IPS-20b (cell line): ENCODE results near the gene LIM2.

Experiments used
- H3K27ac ChIP-seq: one replicate; pipeline ENCODE4 v1.5.1; 2013; ENCODE audit warnings: low read length
- H3K27me3 ChIP-seq: 2 replicates; pipeline ENCODE4 v1.6.1; 2013; ENCODE audit warnings: mild to moderate bottlenecking, low read length, inconsistent platforms; ENCODE audit not compliant: insufficient read depth
- H3K36me3 ChIP-seq: 2 replicates; pipeline ENCODE4 v1.6.1; 2013; ENCODE audit warnings: low read depth, mild to moderate bottlenecking, inconsistent platforms, low read length, moderate library complexity; ENCODE audit not compliant: insufficient read depth
- H3K4me1 ChIP-seq: 2 replicates; pipeline ENCODE4 v1.6.1; 2013; ENCODE audit warnings: mild to moderate bottlenecking, control low read depth, inconsistent platforms, low read length, moderate library complexity; ENCODE audit not compliant: insufficient read depth
- H3K4me3 ChIP-seq: 2 replicates; pipeline ENCODE4 v1.5.1; 2013; ENCODE audit warnings: mild to moderate bottlenecking, low read length, inconsistent platforms
- H3K9ac ChIP-seq: 2 replicates; pipeline ENCODE4 v1.6.1; 2013; ENCODE audit warnings: low read depth, mild to moderate bottlenecking, inconsistent platforms, low read length, moderate library complexity
- H3K9me3 ChIP-seq: 2 replicates; pipeline ENCODE4 v1.6.1; 2013; ENCODE audit warnings: mild to moderate bottlenecking, low read depth, low read length, inconsistent platforms; ENCODE audit not compliant: insufficient read depth

LIM2 gene

GRCh38 chr19:51392701-51393100, 4.9 kb upstream of the LIM2 start:
- Histone ChIP-seq H3K4me1 (no peaks in the 10 kb centered on the region; the same call in 1 of the 2 replicates), H3K4me3 (no peak overlapping the region), H3K27me3 (no peaks in the 10 kb centered on the region), H3K36me3 (no peaks in the 10 kb centered on the region), H3K9ac (no peak overlapping the region), H3K27ac (no peak overlapping the region), H3K9me3 (no peaks in the 10 kb centered on the region)

- no peaks in the 10 kb centered on the region for H3K9me3 ChIP-seq
- H3K4me3 ChIP-seq, result no peak overlapping the region; the same call in 1 of the 2 replicates
- no peak overlapping the region; the same call in 1 of the 2 replicates for H3K9ac ChIP-seq
- H3K36me3 ChIP-seq, result no peaks in the 10 kb centered on the region
- H3K27me3 ChIP-seq, result no peaks in the 10 kb centered on the region
- no peaks in the 10 kb centered on the region; the same call in 1 of the 2 replicates for H3K4me1 ChIP-seq
- no peak overlapping the region for H3K27ac ChIP-seq
These were observed 3.4 kb upstream of the LIM2 start for GRCh38 chr19:51391073-51391611.

GRCh38 chr19:51389143-51389542, 1.4 kb upstream of the LIM2 start:
- H3K9ac ChIP-seq, result no peak overlapping the region
- H3K27me3 ChIP-seq, result no peaks in the 10 kb centered on the region
- H3K27ac ChIP-seq, result no peak overlapping the region
- H3K9me3 ChIP-seq, result no peaks in the 10 kb centered on the region
- no peak overlapping the region for H3K4me3 ChIP-seq
- no peaks in the 10 kb centered on the region; the same call in 1 of the 2 replicates for H3K4me1 ChIP-seq
- H3K36me3 ChIP-seq, result no peaks in the 10 kb centered on the region

- Histone ChIP-seq H3K36me3 (no peaks in the 10 kb centered on the region), H3K9ac (no peak overlapping the region), H3K9me3 (no peaks in the 10 kb centered on the region; the same call in 1 of the 2 replicates), H3K4me3 (no peak overlapping the region), H3K27ac (no peak overlapping the region), H3K4me1 (no peaks in the 10 kb centered on the region; the same call in 1 of the 2 replicates), H3K27me3 (no peaks in the 10 kb centered on the region)
These were observed 773 bp downstream of the LIM2 start for GRCh38 chr19:51386882-51387520.

GRCh38 chr19:51382004-51382403, 5.8 kb downstream of the LIM2 start:
- peaks cover 7% of the 10 kb centered on the region for H3K9me3 ChIP-seq
- no peak overlapping the region for H3K27ac ChIP-seq
- no peaks in the 10 kb centered on the region for H3K36me3 ChIP-seq
- no peak overlapping the region for H3K9ac ChIP-seq
- H3K4me3 ChIP-seq, result no peak overlapping the region
- no peaks in the 10 kb centered on the region for H3K4me1 ChIP-seq
- H3K27me3 ChIP-seq, result no peaks in the 10 kb centered on the region

- no peaks in the 10 kb centered on the region for H3K4me1 ChIP-seq
- H3K9me3 ChIP-seq, result peaks cover 7% of the 10 kb centered on the region
- no peaks in the 10 kb centered on the region for H3K27me3 ChIP-seq
- H3K9ac ChIP-seq, result no peak overlapping the region
- no peak overlapping the region for H3K4me3 ChIP-seq
- H3K36me3 ChIP-seq, result no peaks in the 10 kb centered on the region
- H3K27ac ChIP-seq, result no peak overlapping the region
These were observed 7.4 kb downstream of the LIM2 start for GRCh38 chr19:51380379-51380778.

- Histone ChIP-seq H3K9me3 (peaks cover 7% of the 10 kb centered on the region), H3K36me3 (no peaks in the 10 kb centered on the region), H3K9ac (no peak overlapping the region), H3K4me1 (no peaks in the 10 kb centered on the region), H3K4me3 (no peak overlapping the region), H3K27me3 (no peaks in the 10 kb centered on the region), H3K27ac (no peak overlapping the region)
These were observed 10.4 kb downstream of the LIM2 start for GRCh38 chr19:51377422-51377821.

- H3K36me3 ChIP-seq, result no peaks in the 10 kb centered on the region
- no peak overlapping the region for H3K9ac ChIP-seq
- H3K27ac ChIP-seq, result no peak overlapping the region
- H3K9me3 ChIP-seq, result no peaks in the 10 kb centered on the region; the same call in 1 of the 2 replicates
- H3K4me3 ChIP-seq, result no peak overlapping the region
- H3K4me1 ChIP-seq, result no peaks in the 10 kb centered on the region
- no peaks in the 10 kb centered on the region for H3K27me3 ChIP-seq
These were observed 12.1 kb downstream of the LIM2 start for GRCh38 chr19:51375504-51376221.

GRCh38 chr19:51372649-51373504, 14.9 kb downstream of the LIM2 start, which contains the start of gene NKG7:
Gene NKG7 (minus strand): TSS chr19:51372654. CDS start chr19:51372535, 119 bp downstream.
- H3K27me3 ChIP-seq, result no peaks in the 10 kb centered on the region
- H3K4me1 ChIP-seq, result peaks cover 6% of the 10 kb centered on the region; the same call in 1 of the 2 replicates
- no peak within 1 kb of the TSS for H3K9ac ChIP-seq
- no peaks in the 10 kb centered on the region for H3K9me3 ChIP-seq
- H3K36me3 ChIP-seq, result no peaks in the 10 kb centered on the region
- H3K27ac ChIP-seq, result no peak within 1 kb of the TSS
- no peak within 1 kb of the TSS for H3K4me3 ChIP-seq

- no peak overlapping the region for H3K27ac ChIP-seq
- H3K9ac ChIP-seq, result no peak overlapping the region
- no peak overlapping the region for H3K4me3 ChIP-seq
- no peaks in the 10 kb centered on the region for H3K36me3 ChIP-seq
- no peaks in the 10 kb centered on the region for H3K27me3 ChIP-seq
- H3K4me1 ChIP-seq, result peaks cover 6% of the 10 kb centered on the region; the same call in 1 of the 2 replicates
- no peaks in the 10 kb centered on the region for H3K9me3 ChIP-seq
These were observed 15.6 kb downstream of the LIM2 start for GRCh38 chr19:51372021-51372648.

GRCh38 chr19:51371186-51371690, 16.5 kb downstream of the LIM2 start:
- H3K27me3 ChIP-seq, result no peaks in the 10 kb centered on the region
- no peak overlapping the region for H3K4me3 ChIP-seq
- H3K9me3 ChIP-seq, result no peaks in the 10 kb centered on the region
- no peaks in the 10 kb centered on the region for H3K36me3 ChIP-seq
- peaks cover 6% of the 10 kb centered on the region; the same call in 1 of the 2 replicates for H3K4me1 ChIP-seq
- no peak overlapping the region for H3K27ac ChIP-seq
- no peak overlapping the region for H3K9ac ChIP-seq
